Measurements from ENCODE around the gene C19orf81. TPM values are rescaled to one million over a fixed set of nuclear protein-coding genes. Genes with fewer than 3 reads are reported as not detected.

The C19orf81 gene
- total and polyA plus RNA-seq, 9 of the 15 experiments (the other 6 are each of a cell fraction or from before 2014, with no cell fraction given) = 2.5 to 42.9 (median 33.0) TPM; not detected in 4

DNA sequence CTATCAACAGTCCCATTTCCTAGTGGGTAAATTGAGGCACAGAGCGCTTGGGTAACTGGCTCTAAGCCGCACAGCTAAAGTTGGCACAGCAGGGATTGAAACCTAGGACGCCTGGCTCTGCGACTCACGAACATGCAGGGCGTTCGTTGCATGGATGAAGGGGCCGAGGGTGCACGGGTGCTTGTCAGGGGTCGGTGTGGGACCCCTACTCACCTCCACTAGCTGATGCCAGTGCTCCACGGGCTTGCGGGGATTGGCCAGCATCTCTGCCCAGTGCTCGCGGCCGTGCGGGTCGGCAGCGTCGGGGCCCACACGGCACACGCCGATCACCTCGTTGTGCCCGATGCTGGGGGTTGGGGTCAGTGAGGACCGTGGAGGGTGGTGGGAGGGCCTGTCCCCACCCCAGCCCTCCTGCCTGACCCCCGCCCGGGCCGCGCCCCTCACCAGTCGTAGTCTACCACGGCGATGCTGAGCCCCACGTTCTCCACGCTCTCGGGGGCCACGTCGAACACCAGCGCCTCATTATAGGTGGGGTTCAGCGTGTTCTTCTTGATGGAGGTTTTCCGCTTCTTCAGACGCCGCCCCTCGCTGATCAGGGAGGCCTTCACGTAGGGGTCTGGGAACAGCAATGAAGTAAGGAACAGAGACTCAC is 24.2 kb upstream of the C19orf81 start:
- Histone ChIP-seq H3K36me3 (ENCODE audit: control insufficient read depth, insufficient read depth, low read length) (no peaks in the 10 kb centered on the region), H3K4me1 (replicated peaks in 1 of 2; ENCODE audit: control insufficient read depth in 2 of 2, insufficient read depth in 2 of 2, low read length in 2 of 2) (peaks cover 0 to 15% of the 10 kb centered on the region in 2 experiments; a peak in 2 of 5 replicates), H4K20me1 (replicated peaks; ENCODE audit: control insufficient read depth, insufficient read depth, low read length) (no peaks in the 10 kb centered on the region), H3K4me3 (no peak overlapping the region), H2AFZ (ENCODE audit: low read depth, low read length) (no peak overlapping the region), H3K9ac (ENCODE audit: insufficient read depth in 1 of 2, low read depth in 2 of 2, low read length in 2 of 2) (no peak overlapping the region), H3K4me2 (ENCODE audit: insufficient read depth, low read length) (no peak overlapping the region), H3K9me3 (replicated peaks; ENCODE audit: control insufficient read depth, insufficient read depth, low read depth, low read length) (no peaks in the 10 kb centered on the region), H3K27ac (ENCODE audit: extremely low read depth, low read depth, low read length) (no peak overlapping the region), H3K79me2 (ENCODE audit: control insufficient read depth, insufficient read depth, low read length) (no peaks in the 10 kb centered on the region), H3K27me3 (ENCODE audit: control insufficient read depth in 2 of 2, insufficient read depth in 2 of 2, low read length in 2 of 2) (no peaks in the 10 kb centered on the region), H3K9me1 (ENCODE audit: control insufficient read depth, insufficient read depth, low read length) (no peaks in the 10 kb centered on the region)
- in situ Hi-C loops (cut with MboI) (no loop called here), intact Hi-C loops (cut with micrococcal nuclease) (no loop called here)
- ChIA-PET CTCF (ENCODE audit: low intra/inter-chr PET ratio) (no interaction called here), POLR2A (no interaction called here)
- BruUV-seq (replicated peaks) = no TSS peak
- WGBS (ENCODE audit: insufficient coverage, low coverage, missing lambda C conversion rate) = 67% methylated on average over 22 of the region's 44 CpGs
- no peak for FAIRE-seq
- DNase-seq (ENCODE audit: extremely low read depth in 1 of 4, low spot score in 3 of 4) = no peak
- no peak for ATAC-seq
- no peak for TF ChIP-seq SIX5 (IDR thresholded peaks at IDR 0.05; ENCODE audit: borderline replicate concordance in 1 of 2, insufficient read depth in 1 of 2, low read depth in 1 of 2, low read length in 2 of 2)
- TF ChIP-seq COPS2 (conservative IDR thresholded peaks at IDR 0.05) = no peak
- no peak for TF ChIP-seq LEF1 (IDR thresholded peaks at IDR 0.05)
- TF ChIP-seq THRAP3 (IDR thresholded peaks at IDR 0.05; ENCODE audit: borderline replicate concordance) = no peak
- TF ChIP-seq NFYB (IDR thresholded peaks at IDR 0.05; ENCODE audit: extremely low read depth, insufficient read length) = no peak
- TF ChIP-seq ZMIZ1 (IDR thresholded peaks at IDR 0.05; ENCODE audit: low read depth in 2 of 2, low read length in 2 of 2) = no peak
- no peak for TF ChIP-seq OTX1 (CRISPR knock-in tag; IDR thresholded peaks at IDR 0.05)
- TF ChIP-seq SRSF7 (optimal IDR thresholded peaks at IDR 0.05; ENCODE audit: low read depth, low read length) = no peak
- no peak for TF ChIP-seq SPI1 (IDR thresholded peaks at IDR 0.05; ENCODE audit: borderline replicate concordance, low read depth, low read length)
- TF ChIP-seq YBX1 (IDR thresholded peaks at IDR 0.05) = no peak
- no peak for TF ChIP-seq ZNF561 (CRISPR knock-in tag; conservative IDR thresholded peaks at IDR 0.05)
- no peak for TF ChIP-seq SNRNP70 (optimal IDR thresholded peaks at IDR 0.05; ENCODE audit: low read depth, low read length)
- TF ChIP-seq TCF15 (CRISPR knock-in tag; IDR thresholded peaks at IDR 0.05) = no peak
- TF ChIP-seq, protein P1, sequence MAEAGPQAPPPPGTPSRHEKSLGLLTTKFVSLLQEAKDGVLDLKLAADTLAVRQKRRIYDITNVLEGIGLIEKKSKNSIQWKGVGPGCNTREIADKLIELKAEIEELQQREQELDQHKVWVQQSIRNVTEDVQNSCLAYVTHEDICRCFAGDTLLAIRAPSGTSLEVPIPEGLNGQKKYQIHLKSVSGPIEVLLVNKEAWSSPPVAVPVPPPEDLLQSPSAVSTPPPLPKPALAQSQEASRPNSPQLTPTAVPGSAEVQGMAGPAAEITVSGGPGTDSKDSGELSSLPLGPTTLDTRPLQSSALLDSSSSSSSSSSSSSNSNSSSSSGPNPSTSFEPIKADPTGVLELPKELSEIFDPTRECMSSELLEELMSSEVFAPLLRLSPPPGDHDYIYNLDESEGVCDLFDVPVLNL (CRISPR knock-in tag; IDR thresholded peaks at IDR 0.05; ENCODE audit: low read depth) = no peak
- TF ChIP-seq, protein P2, sequence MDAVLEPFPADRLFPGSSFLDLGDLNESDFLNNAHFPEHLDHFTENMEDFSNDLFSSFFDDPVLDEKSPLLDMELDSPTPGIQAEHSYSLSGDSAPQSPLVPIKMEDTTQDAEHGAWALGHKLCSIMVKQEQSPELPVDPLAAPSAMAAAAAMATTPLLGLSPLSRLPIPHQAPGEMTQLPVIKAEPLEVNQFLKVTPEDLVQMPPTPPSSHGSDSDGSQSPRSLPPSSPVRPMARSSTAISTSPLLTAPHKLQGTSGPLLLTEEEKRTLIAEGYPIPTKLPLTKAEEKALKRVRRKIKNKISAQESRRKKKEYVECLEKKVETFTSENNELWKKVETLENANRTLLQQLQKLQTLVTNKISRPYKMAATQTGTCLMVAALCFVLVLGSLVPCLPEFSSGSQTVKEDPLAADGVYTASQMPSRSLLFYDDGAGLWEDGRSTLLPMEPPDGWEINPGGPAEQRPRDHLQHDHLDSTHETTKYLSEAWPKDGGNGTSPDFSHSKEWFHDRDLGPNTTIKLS (IDR thresholded peaks at IDR 0.05; ENCODE audit: borderline replicate concordance, low read depth) = no peak
- TF ChIP-seq ESRRA (IDR thresholded peaks at IDR 0.05; ENCODE audit: borderline replicate concordance, low read depth) = no peak

Measured in K562 (cell line).